Prostate gland (tissue), 2 donors: ENCODE measurements around the gene P3H2. TPM values are rescaled to one million over a fixed set of nuclear protein-coding genes. Genes with fewer than 3 reads are reported as not detected.
A peak's percentile ranks its signal among the peaks of the same experiment; 100 is the strongest.

Source experiments
- DNase-seq: peaks from one replicate; pipeline ENCODE4 v3.0.0-alpha.2; 2019; ENCODE audit warnings: low spot score
- H3K27ac ChIP-seq, 2 donors: fragments of 200-600 bp; sonication (generic); 2 replicates each; pipeline ENCODE4 v1.5.1; 2017 to 2019
- H3K27me3 ChIP-seq: fragments of 200-600 bp; sonication (generic); replicated peaks from 2 replicates; pipeline ENCODE4 v1.5.1; 2019; ENCODE audit not compliant: insufficient read depth
- H3K36me3 ChIP-seq, 2 donors: fragments of 200-600 bp; sonication (generic); 1 replicate in 1 of 2; 2 replicates in 1 of 2; pipeline versions ENCODE4 v1.5.1 to v1.8.1; 2017 to 2019
- H3K4me1 ChIP-seq: fragments of 200-600 bp; sonication (generic); replicated peaks from 2 replicates; pipeline ENCODE4 v1.5.1; 2019
- H3K4me3 ChIP-seq, 2 donors: fragments of 200-600 bp; sonication (generic); 2 replicates each; pipeline ENCODE4 v1.5.1; 2017 to 2019
- H3K9me3 ChIP-seq: fragments of 200-600 bp; sonication (generic); 2 replicates; pipeline ENCODE4 v1.5.1; 2017
- CTCF ChIP-seq, 4 experiments: fragments of 200-600 bp in 2 of 4; fragments of 450-650 bp in 2 of 4; sonication (generic) in 2 of 4; IDR thresholded peaks; 1 replicate in 3 of 4; 2 replicates in 1 of 4; pipeline ENCODE4 v1.5.1; 2016 to 2019; ENCODE audit warnings: antibody characterized with exemption in 4 of 4, mild to moderate bottlenecking in 2 of 4, moderate library complexity in 2 of 4
- POLR2A ChIP-seq: fragments of 450-650 bp; IDR thresholded peaks from one replicate; pipeline ENCODE4 v1.6.1; 2016; ENCODE audit warnings: antibody characterized with exemption, mild to moderate bottlenecking
- POLR2AphosphoS5 ChIP-seq: sonication (generic); formaldehyde crosslinking; IDR thresholded peaks from one replicate; pipeline ENCODE4 v1.6.1; 2017; ENCODE audit warnings: antibody characterized with exemption
- WGBS: methylation state at CpG from one replicate; pipeline ENCODE4 v1.1.5; 2018; 5-methylcytosine and 5-hydroxymethylcytosine counted together
- intact Hi-C: fragments of 100-400 bp; cut with DNase I; formaldehyde crosslinking; loops from one replicate; pipeline ENCODE4 v1.14.2; 2022
- total RNA-seq, 2 donors: library from RNA; depleted of rRNA; stranded (reverse); fragments of >200 nt; gene quantifications; one replicate each; pipeline ENCODE4 v1.1.0, GENCODE V29; 2016

The P3H2 gene
- total RNA-seq, 2 donors from 2014 or later = 20.6 to 82.8 TPM

GRCh38 chr3:190125436-190126068 is 4.9 kb upstream of the P3H2 start:
- Histone ChIP-seq H3K27me3 (no peaks in the 10 kb centered on the region), H3K4me3 (peak overlapping the region in 1 of 2 donors; percentile 3), H3K36me3 (no peaks in the 10 kb centered on the region), H3K9me3 (no peaks in the 10 kb centered on the region), H3K27ac (peak overlapping the region; percentile 15 to 57), H3K4me1 (peaks cover 11% of the 10 kb centered on the region)
- peak; percentile 20 for DNase-seq
- intact Hi-C loops = no loop called here
- TF ChIP-seq CTCF (IDR thresholded peaks at IDR 0.05) (no peak), POLR2AphosphoS5 (peak; percentile 56)
- 34% methylated on average over 9 of the region's 9 CpGs for WGBS

GRCh38 chr3:190124067-190124466 is 3.4 kb upstream of the P3H2 start:
- Histone ChIP-seq H3K27me3 (no peaks in the 10 kb centered on the region), H3K36me3 (no peaks in the 10 kb centered on the region), H3K27ac (peak overlapping the region in 1 of 2 donors; percentile 15), H3K4me3 (no peak overlapping the region), H3K9me3 (no peaks in the 10 kb centered on the region), H3K4me1 (peaks cover 11% of the 10 kb centered on the region)
- no peak for TF ChIP-seq CTCF (IDR thresholded peaks at IDR 0.05)
- no peak for TF ChIP-seq POLR2A
- no peak for TF ChIP-seq POLR2AphosphoS5
- 51% methylated on average over 3 of the region's 3 CpGs for WGBS
- DNase-seq = no peak
- intact Hi-C loops = loop anchor here (5.0 kb wide), 2 partner anchors 107 to 152 kb away; no protein-coding TSS in a partner anchor

- TF ChIP-seq POLR2A (no peak), CTCF (IDR thresholded peaks at IDR 0.05) (no peak), POLR2AphosphoS5 (no peak)
- Histone ChIP-seq H3K4me3 (no peak overlapping the region), H3K27me3 (no peaks in the 10 kb centered on the region), H3K27ac (no peak overlapping the region), H3K9me3 (no peaks in the 10 kb centered on the region), H3K4me1 (peaks cover 11% of the 10 kb centered on the region), H3K36me3 (no peaks in the 10 kb centered on the region)
- WGBS = 68% methylated on average over 8 of the region's 8 CpGs
- intact Hi-C loops = loop anchor here (5.0 kb wide), 2 partner anchors 105 to 150 kb away; no protein-coding TSS in a partner anchor
- no peak for DNase-seq
Measured at GRCh38 chr3:190122198-190122771, 1.6 kb upstream of the P3H2 start.

- intact Hi-C loops = loop anchor here (5.0 kb wide), 2 partner anchors 104 to 149 kb away; no protein-coding TSS in a partner anchor
- H3K4me3 ChIP-seq = peak overlapping the region; percentile 82 to 89
- DNase-seq = no peak
- no peaks in the 10 kb centered on the region for H3K36me3 ChIP-seq
- 73% methylated on average over 12 of the region's 12 CpGs for WGBS
- TF ChIP-seq POLR2A (no peak), CTCF (IDR thresholded peaks at IDR 0.05) (no peak), POLR2AphosphoS5 (no peak)
- H3K27me3 ChIP-seq = no peaks in the 10 kb centered on the region
- peak overlapping the region; percentile 82 to 84 for H3K27ac ChIP-seq
- no peaks in the 10 kb centered on the region for H3K9me3 ChIP-seq
- H3K4me1 ChIP-seq = peaks cover 11% of the 10 kb centered on the region
Measured at GRCh38 chr3:190121383-190121782, 686 bp upstream of the P3H2 start.

- H3K27ac ChIP-seq = peak overlapping the region; percentile 82 to 84
- H3K36me3 ChIP-seq = no peaks in the 10 kb centered on the region
- 32% methylated on average over 13 of the region's 13 CpGs for WGBS
- no peak for DNase-seq
- intact Hi-C loops = loop anchor here (5.0 kb wide), 2 partner anchors 104 to 149 kb away; no protein-coding TSS in a partner anchor
- no peaks in the 10 kb centered on the region for H3K27me3 ChIP-seq
- H3K9me3 ChIP-seq = no peaks in the 10 kb centered on the region
- H3K4me3 ChIP-seq = peak overlapping the region; percentile 82 to 89
- TF ChIP-seq CTCF (IDR thresholded peaks at IDR 0.05) (no peak), POLR2A (no peak)
- H3K4me1 ChIP-seq = peaks cover 11% of the 10 kb centered on the region
Measured at GRCh38 chr3:190121061-190121377, 322 bp upstream of the P3H2 start.
